Skeletal muscle satellite cell (primary cell): ENCODE data around the gene NUP93.
"Not testable (repeated sequence)": the region's sequence is repeated elsewhere in the genome, so short reads cannot be mapped to it uniquely, and the experiment has no call there.

Experiments
- H3K27me3 ChIP-seq: 2 replicates; pipeline ENCODE4 v1.7.0; 2013; ENCODE audit warnings: low read length; ENCODE audit not compliant: control insufficient read depth, insufficient read depth
- H3K36me3 ChIP-seq: 2 replicates; pipeline ENCODE4 v1.7.0; 2013; ENCODE audit warnings: mild to moderate bottlenecking, control low read depth, low read length; ENCODE audit not compliant: insufficient read depth
- H3K4me1 ChIP-seq: 2 replicates; pipeline ENCODE4 v1.7.0; 2013; ENCODE audit warnings: low read length; ENCODE audit not compliant: control insufficient read depth, insufficient read depth
- H3K4me2 ChIP-seq: 2 replicates; pipeline ENCODE4 v1.7.0; 2013; ENCODE audit warnings: mild to moderate bottlenecking, low read length
- H3K4me3 ChIP-seq: 2 replicates; pipeline ENCODE4 v1.7.0; 2013; ENCODE audit warnings: low read length
- H3K9ac ChIP-seq: 2 replicates; pipeline ENCODE4 v1.7.0; 2013; ENCODE audit warnings: mild to moderate bottlenecking, low read depth, low read length, moderate library complexity
- H3K9me3 ChIP-seq: replicated peaks from 2 replicates; pipeline ENCODE4 v1.7.0; 2013; ENCODE audit warnings: mild to moderate bottlenecking, control low read depth, low read length

The NUP93 gene

DNA sequence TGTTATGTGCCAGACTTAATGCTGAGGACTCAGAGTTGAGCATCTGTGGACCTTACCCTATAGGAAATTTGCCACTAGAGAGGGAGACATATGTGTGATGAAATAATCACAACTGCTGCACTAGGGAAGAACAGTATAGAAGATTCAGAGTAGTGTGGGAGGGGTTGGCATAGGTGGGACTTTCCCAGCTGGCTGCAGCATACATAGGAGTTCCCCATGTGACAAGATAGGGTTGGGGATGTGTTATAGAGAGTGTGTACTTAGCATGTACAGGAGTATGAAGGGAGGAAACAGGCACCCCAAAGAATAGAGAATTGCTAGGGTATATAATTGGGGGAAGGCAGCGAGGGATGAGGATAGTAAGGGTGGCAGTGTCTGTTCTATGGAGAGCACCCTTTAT, 2.9 kb downstream of the NUP93 start:
- Histone ChIP-seq H3K36me3 (no peaks in the 10 kb centered on the region), H3K9ac (no peak overlapping the region), H3K9me3 (no peaks in the 10 kb centered on the region), H3K27me3 (no peaks in the 10 kb centered on the region), H3K4me3 (no peak overlapping the region), H3K4me2 (no peak overlapping the region), H3K4me1 (peaks cover 26% of the 10 kb centered on the region)

DNA sequence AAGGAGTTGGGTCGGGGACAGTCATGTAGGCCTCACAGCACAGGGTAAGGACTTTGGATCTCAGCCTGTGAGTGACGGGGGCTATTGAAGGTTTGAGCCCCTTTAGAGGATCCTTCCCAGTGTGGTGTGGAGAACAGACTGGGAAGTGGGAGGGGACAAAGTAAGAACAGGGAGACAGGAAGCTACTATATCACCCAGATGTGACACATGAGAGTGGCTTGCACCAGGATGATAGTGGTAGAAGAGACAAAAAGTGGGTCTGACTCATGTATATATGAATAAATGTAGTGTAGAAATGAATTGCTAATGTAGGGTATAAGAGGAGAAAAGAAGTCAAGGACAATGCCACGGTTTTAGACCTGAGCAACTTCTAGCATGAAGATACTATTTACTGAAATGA, 4.5 kb downstream of the NUP93 start:
- Histone ChIP-seq H3K9ac (no peak overlapping the region), H3K4me2 (no peak overlapping the region), H3K4me3 (no peak overlapping the region), H3K9me3 (no peaks in the 10 kb centered on the region), H3K36me3 (no peaks in the 10 kb centered on the region), H3K4me1 (peaks cover 23% of the 10 kb centered on the region), H3K27me3 (no peaks in the 10 kb centered on the region)

DNA sequence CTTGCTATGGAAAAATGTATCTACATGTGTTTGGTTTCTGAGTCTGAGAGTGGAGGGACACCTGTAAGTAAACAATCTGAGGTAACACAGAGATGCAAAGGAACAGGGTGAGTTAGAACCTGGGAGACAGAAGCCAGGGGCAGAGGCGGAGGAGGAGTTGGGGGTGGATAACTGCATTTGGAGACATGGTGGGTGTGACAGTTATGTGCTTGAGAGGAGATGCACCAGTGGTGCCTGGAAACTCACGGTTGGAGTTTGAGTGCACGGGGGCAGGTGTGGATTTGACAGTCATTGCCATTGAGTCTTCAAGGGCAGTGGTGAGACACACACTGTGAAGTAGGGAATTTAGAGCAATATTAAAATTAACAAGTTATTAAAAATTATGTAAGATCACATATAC, 6.5 kb downstream of the NUP93 start:
- peaks cover 13% of the 10 kb centered on the region for H3K4me1 ChIP-seq

DNA sequence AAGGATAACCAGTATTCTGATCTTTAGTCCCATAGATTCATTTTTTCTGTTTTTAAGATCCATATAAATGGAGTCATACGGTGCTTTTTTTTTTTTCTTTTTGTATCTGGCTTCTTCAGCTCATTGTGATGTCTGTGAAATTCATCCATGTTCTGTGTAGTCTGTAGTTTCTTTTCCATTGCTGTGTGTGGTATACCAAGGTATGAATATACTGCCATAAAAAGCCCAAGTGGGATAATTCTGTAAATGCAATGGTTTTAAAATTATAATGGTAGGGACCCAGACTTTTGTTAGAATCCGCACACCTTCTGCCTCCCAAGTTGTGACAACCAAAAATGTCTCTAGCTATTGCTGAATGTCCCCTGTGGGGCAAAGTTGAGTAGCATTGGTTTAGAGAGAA, 7.6 kb downstream of the NUP93 start:
- Histone ChIP-seq H3K9me3 (no peaks in the 10 kb centered on the region), H3K9ac (no peak overlapping the region), H3K4me2 (no peak overlapping the region), H3K4me3 (no peak overlapping the region), H3K4me1 (peaks cover 23% of the 10 kb centered on the region), H3K27me3 (no peaks in the 10 kb centered on the region), H3K36me3 (no peaks in the 10 kb centered on the region)

More for the DNA sequence above, 6.5 kb downstream of the NUP93 start:
- no peaks in the 10 kb centered on the region for H3K36me3 ChIP-seq
- no peak overlapping the region for H3K4me3 ChIP-seq
- no peak overlapping the region for H3K4me2 ChIP-seq
- H3K9ac ChIP-seq, result no peak overlapping the region
- no peaks in the 10 kb centered on the region for H3K9me3 ChIP-seq
- no peaks in the 10 kb centered on the region for H3K27me3 ChIP-seq

DNA sequence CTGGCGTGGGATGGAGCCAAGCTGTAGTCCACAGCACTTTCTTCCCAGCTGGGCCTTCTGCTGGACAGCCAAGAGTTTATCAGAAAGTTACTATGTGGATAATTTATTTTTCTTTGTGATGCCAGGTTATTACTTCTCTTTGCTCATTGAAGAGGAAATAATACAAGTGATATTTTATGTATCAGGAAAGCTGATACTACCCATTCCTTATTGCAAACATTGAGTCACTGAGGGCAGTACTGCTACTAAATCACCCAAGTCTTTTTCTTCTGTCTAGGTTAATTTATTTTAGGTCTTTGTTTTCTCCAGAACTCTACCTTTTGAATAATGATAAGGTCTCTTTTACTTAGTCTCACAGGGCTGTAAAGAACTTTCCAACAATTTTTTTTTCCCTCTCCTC, 8.3 kb downstream of the NUP93 start:
- Histone ChIP-seq H3K4me2 (no peak overlapping the region), H3K9ac (no peak overlapping the region), H3K9me3 (no peaks in the 10 kb centered on the region), H3K36me3 (no peaks in the 10 kb centered on the region), H3K4me3 (no peak overlapping the region), H3K4me1 (peaks cover 29% of the 10 kb centered on the region), H3K27me3 (no peaks in the 10 kb centered on the region)

DNA sequence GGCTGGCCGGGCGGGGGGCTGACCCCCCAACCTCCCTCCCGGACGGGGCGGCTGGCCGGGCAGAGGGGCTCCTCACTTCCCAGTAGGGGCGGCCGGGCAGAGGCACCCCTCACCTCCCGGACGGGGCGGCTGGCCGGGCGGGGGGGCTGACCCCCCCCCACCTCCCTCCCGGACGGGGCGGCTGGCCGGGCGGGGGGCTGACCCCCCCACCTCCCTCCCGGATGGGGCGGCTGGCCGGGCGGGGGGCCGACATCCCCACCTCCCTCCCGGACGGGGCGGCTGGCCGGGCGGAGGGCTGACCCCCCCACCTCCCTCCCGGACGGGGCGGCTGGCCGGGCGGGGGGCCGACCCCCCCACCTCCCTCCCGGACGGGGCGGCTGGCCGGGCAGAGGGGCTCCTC, 9.4 kb downstream of the NUP93 start:
- not testable (repeated sequence) for H3K4me2 ChIP-seq, H3K36me3 ChIP-seq, H3K27me3 ChIP-seq, H3K9ac ChIP-seq, H3K4me3 ChIP-seq, H3K9me3 ChIP-seq
- peaks cover 38% of the 10 kb centered on the region for H3K4me1 ChIP-seq

DNA sequence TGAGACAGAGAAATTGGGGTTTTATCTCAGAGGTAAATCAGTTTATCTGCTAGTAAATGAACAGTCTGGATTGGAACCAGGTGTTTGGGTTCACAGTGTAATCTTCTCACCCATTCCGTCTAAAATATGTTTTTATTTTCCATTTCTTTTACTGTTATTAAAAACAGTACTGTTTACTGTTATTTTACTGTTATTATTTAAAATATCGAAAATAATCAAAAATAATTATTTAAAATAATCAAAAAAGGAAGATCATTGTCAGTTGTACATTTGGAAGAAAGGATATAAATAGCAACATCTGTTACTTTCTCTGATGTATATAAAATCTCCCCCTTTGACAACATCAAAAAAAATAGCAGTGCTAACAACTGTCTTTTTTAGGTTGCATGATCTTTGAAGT, 11.5 kb downstream of the NUP93 start:
- Histone ChIP-seq H3K27me3 (no peaks in the 10 kb centered on the region), H3K4me1 (peaks cover 33% of the 10 kb centered on the region), H3K4me2 (no peak overlapping the region), H3K4me3 (no peak overlapping the region), H3K9me3 (no peaks in the 10 kb centered on the region), H3K36me3 (no peaks in the 10 kb centered on the region), H3K9ac (no peak overlapping the region)

DNA sequence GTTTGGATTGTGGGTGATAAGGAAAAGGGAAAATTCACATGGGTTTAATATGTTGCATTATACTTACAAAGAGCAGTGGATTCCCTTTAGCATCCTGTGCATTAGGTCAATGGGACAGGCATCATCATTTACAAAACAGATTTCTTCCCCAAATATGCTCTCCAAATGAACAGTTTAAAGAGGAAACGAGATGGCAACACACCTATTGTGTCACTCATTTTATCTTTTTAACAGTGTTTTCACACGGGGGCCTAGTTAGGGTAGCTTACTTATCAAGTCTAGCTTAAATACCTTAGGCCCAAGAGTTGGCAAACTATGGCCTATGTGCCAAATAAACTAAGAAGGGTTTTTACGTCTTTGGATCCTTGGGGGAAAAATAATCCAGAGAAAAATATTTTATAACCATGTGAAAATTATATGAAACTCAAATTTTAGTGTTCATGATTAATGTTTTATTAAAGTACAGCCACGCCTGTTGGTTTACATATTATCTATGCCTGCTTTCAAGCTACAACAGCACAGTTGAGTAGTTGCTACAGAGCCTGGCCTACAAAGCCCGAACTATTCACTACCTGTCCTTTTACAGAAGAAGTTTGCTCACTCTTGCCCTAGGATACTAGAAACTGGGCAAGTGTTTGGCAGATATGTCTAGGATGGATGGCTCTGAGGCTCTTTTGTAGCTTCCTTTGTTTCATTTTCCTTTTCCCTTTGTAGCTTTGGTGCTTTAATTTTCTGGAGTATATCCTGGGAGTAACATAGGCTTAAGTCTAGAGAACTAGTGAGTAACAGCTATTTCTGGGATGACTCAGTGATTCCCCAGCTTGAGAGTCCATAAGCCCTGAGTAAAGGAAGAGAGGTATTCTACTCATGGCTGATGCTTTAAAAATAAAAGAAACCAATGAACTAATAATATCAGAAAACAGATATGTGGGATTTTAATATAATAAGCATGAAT, 12.4 kb downstream of the NUP93 start:
- H3K27me3 ChIP-seq, result no peaks in the 10 kb centered on the region
- H3K9ac ChIP-seq, result peak overlapping the region; percentile 74
- H3K4me1 ChIP-seq, result peaks cover 34% of the 10 kb centered on the region
- H3K36me3 ChIP-seq, result no peaks in the 10 kb centered on the region
- H3K4me3 ChIP-seq, result peak overlapping the region; percentile 53
- no peaks in the 10 kb centered on the region for H3K9me3 ChIP-seq
- H3K4me2 ChIP-seq, result peak overlapping the region; percentile 80

DNA sequence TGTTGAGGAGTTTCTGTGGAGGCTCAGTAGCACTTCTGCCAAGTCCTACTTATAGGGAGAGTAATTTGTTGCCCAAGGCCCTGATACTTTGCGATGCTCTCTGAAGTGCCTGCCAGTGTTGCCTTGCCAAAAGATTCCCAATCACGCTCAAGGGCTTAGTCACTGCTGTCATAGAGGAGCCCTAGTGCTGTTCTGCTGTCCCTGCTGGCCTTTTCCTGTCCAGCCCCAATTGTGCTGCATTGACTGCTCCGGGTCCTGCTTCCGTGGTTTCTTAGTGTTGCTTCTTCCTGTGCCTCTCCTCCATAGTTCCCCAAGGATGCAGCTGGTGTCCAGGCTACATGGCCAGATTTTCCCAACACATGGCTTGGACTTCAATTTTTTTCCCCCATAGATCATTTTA, 13.9 kb downstream of the NUP93 start:
- Histone ChIP-seq H3K4me3 (no peak overlapping the region), H3K36me3 (no peaks in the 10 kb centered on the region), H3K4me2 (peak overlapping the region; percentile 48), H3K4me1 (peaks cover 36% of the 10 kb centered on the region), H3K9ac (no peak overlapping the region), H3K9me3 (no peaks in the 10 kb centered on the region), H3K27me3 (no peaks in the 10 kb centered on the region)

DNA sequence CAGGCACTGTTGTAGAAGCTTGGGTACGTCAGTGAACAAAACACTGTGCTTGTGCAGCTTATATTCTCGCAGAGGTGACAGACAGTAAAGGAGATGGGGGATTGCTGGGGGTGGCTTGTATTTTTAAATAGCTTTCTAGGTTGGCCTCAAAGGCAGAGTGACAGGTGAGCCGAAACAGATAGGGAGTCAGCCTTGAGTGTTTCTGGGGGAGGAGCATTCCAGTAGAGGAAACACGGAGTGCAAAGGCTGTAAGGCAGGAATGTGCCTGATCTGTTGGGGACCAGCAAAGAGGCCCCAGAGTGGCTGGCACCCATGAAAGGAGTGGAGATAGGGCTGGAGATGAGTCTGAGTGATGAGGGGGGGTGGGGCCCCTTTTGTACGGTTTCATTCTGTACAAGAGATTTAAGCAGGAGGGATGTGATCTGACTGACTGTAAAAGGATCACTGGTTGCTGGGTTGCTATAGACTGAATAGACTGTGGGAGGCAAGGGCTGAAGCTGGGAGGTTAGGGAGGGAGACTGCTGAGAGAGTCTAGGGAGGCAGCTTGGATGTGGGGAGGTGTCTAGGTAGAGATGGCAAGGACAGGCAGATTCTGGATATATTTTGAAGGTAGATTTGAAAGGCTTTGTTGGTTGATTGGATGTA, 15.2 kb downstream of the NUP93 start:
- no peak overlapping the region for H3K4me2 ChIP-seq
- no peaks in the 10 kb centered on the region for H3K9me3 ChIP-seq
- no peaks in the 10 kb centered on the region for H3K36me3 ChIP-seq
- no peak overlapping the region for H3K9ac ChIP-seq
- H3K4me3 ChIP-seq, result no peak overlapping the region
- H3K4me1 ChIP-seq, result peaks cover 36% of the 10 kb centered on the region
- no peaks in the 10 kb centered on the region for H3K27me3 ChIP-seq

DNA sequence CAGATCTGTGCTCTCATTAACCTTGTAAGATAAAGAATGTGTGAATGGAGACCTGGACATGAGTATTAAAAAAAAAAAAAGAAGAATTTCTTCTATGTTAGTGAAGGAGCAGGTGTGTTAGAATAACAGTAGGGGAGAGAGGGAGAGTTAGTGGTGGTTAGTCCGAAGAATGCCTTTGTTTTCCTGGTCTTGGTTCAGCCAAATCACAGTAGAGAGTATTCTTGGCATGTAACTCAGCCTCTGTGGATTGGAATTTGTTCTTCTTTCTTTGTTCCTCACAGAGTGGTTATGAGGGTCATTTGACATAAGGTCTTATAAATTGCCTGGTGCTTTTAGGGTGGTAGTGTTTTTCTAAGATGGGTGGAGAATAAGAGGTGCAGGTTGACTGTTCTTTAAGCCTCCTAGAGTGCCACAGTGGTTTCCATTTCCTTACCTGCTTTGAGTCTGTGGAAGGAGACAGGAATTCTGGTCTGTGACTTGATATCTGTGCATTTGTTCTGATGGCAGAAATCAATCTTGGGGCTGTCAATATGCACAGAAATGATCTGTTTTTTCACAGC, 17.6 kb downstream of the NUP93 start:
- H3K4me1 ChIP-seq, result peaks cover 25% of the 10 kb centered on the region

More for the DNA sequence above, 17.6 kb downstream of the NUP93 start:
- Histone ChIP-seq H3K36me3 (peaks cover 4% of the 10 kb centered on the region), H3K4me3 (no peak overlapping the region), H3K4me2 (no peak overlapping the region), H3K9me3 (no peaks in the 10 kb centered on the region), H3K27me3 (no peaks in the 10 kb centered on the region), H3K9ac (no peak overlapping the region)
